ENCODE data around the gene CRTAC1.

CRTAC1 gene

DNA sequence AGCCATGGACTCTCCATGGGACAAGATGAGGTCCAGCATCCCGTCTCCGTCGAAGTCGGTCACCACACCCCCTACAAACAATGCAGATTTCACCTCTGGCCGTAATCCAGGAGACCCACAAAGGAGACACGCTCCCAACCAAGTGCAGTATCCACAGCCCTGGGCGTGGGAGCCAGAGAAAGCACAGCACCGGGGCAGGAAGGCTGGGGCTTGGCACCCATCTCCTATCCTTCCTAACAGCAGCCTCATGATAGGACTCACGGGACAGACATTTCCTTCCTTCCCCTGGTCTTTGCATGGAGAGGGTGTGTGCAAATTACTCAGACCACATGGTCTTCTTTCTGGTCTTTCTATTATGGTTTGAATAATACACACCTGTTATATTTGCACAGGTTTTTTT lies 134.5 kb downstream of the CRTAC1 start:
- TF ChIP-seq, protein P1, sequence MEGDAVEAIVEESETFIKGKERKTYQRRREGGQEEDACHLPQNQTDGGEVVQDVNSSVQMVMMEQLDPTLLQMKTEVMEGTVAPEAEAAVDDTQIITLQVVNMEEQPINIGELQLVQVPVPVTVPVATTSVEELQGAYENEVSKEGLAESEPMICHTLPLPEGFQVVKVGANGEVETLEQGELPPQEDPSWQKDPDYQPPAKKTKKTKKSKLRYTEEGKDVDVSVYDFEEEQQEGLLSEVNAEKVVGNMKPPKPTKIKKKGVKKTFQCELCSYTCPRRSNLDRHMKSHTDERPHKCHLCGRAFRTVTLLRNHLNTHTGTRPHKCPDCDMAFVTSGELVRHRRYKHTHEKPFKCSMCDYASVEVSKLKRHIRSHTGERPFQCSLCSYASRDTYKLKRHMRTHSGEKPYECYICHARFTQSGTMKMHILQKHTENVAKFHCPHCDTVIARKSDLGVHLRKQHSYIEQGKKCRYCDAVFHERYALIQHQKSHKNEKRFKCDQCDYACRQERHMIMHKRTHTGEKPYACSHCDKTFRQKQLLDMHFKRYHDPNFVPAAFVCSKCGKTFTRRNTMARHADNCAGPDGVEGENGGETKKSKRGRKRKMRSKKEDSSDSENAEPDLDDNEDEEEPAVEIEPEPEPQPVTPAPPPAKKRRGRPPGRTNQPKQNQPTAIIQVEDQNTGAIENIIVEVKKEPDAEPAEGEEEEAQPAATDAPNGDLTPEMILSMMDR (IDR thresholded peaks at IDR 0.05; ENCODE audit: extremely low read depth, insufficient read depth, missing control alignments): no peak
- in situ Hi-C loops (cut with MboI; ENCODE audit: low pct_unique_long_range_greater_than_20kb, low sequenced_read_pairs, unreplicated experiment): no loop called here
- DNase-seq (ENCODE audit: low spot score): no peak

DNA sequence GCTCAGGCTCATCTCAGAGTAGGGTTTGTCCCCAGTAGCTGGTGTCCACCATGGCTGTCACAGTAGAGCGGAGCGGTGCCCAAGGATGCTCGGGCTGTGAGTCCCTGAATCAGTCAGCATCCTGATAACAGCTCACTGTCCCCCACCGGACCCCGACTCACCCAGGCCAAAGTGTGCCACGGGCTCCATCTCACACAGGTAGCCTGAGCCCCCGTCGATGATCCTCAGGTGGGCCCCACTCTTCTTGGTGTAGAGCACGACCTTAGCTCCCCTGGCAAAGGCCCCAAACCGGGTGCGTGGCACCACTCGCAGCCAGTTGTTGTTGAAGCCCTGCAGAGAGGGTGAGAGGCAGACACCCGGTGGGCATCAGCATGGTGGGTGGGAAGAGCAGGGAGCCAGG lies 135.3 kb downstream of the CRTAC1 start:
- TF ChIP-seq, protein P1 (IDR thresholded peaks at IDR 0.05; ENCODE audit: extremely low read depth, insufficient read depth, missing control alignments): no peak
- in situ Hi-C loops (cut with MboI; ENCODE audit: low pct_unique_long_range_greater_than_20kb, low sequenced_read_pairs, unreplicated experiment): no loop called here
- no peak for DNase-seq (ENCODE audit: low spot score)

DNA sequence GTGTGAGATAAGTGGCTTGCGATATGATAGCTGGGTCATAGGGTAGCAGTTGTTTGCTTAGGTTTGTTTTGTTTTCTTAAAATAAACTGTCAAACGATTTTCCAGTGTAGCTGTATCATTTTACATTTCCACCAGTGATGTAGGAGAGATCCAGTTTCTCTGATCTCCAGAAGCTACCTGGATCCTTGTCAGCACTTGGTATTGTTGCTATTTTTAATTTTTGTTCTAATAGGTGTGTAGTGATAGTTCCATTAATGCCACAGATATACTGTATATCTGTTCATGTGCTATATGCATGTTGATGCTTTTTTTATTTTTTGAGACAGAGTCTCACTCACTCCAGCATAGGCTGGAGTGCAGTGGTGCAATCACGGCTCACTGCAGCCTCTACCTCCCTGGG lies 136.3 kb downstream of the CRTAC1 start:
- in situ Hi-C loops (cut with MboI; ENCODE audit: low pct_unique_long_range_greater_than_20kb, low sequenced_read_pairs, unreplicated experiment): no loop called here
- TF ChIP-seq, protein P1 (IDR thresholded peaks at IDR 0.05; ENCODE audit: extremely low read depth, insufficient read depth, missing control alignments): no peak
- no peak for DNase-seq (ENCODE audit: low spot score)

DNA sequence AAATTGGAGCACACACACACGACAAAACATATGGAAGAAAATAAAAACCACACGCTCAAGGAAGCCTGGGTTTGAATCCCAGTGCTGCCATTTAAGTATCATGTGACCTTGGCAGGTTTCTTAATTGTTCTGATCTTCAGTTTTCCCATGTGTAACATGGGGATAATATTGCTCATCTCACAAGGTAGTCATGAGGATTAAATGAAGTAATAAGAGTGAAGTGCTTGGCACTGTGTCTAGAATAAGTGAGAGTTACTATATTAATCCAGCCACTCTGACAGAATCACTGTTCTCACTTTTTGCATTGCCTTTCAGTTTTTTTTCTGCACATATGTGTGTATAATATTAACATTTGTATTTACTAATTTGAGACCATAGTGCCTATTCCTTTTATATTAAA lies 137.5 kb downstream of the CRTAC1 start:
- in situ Hi-C loops (cut with MboI; ENCODE audit: low pct_unique_long_range_greater_than_20kb, low sequenced_read_pairs, unreplicated experiment): no loop called here
- TF ChIP-seq, protein P1 (IDR thresholded peaks at IDR 0.05; ENCODE audit: extremely low read depth, insufficient read depth, missing control alignments): no peak
- DNase-seq (ENCODE audit: low spot score): no peak

DNA sequence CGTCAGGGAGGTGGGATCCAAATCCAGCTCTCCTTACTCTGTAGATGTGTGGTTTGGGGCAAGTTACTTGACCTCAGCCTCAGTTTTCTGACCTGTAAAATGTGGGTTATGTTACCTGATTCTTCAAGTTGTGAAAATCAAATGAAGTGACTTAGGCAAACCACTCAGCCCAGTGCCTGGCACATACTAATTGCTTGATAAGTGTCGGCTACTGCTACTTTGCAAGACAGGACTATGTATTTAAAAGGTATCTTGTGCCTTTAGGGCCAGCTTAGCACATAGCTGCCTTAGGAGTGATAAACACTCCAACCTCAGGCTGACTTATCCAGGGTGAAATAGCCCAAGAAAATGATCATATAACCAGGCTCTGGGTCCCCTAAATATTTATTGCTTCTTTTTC lies 137.9 kb downstream of the CRTAC1 start:
- in situ Hi-C loops (cut with MboI; ENCODE audit: low pct_unique_long_range_greater_than_20kb, low sequenced_read_pairs, unreplicated experiment): no loop called here
- TF ChIP-seq, protein P1 (IDR thresholded peaks at IDR 0.05; ENCODE audit: extremely low read depth, insufficient read depth, missing control alignments): no peak
- no peak for DNase-seq (ENCODE audit: low spot score)

DNA sequence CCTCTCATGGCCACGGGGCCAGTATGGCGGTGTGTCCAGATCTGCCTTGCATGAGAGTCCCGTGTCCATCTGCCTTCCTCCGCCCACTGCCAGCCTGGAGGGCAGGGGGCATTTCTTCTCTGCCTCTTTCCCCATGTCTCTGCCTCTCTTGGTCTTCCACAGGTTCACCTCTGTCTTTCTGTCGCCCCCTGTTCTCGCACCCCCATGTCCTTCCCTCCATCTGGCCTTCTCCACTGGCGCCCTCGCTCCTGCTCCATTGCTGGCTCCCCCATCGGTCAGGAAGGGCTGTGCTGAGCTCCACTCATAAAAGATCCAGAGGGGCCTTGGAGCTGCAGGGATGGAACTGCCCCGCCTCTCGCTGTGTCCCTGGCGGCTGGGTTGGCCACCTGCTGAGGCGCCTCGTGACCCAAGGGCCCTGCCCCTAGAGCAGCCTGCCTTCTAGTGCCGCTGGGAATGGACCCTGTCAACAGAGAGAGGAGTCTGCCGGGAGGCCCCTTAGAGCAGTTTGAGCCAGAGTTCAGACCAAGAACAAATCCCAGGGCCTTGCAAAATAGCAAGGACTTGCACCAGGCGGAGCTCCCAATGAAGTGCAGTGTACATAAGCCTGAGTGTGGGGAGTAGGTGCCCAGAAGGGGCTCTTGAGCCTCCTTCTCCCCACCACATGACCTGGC lies 138.8 kb downstream of the CRTAC1 start:
- no peak for DNase-seq (ENCODE audit: low spot score)
- TF ChIP-seq, protein P1 (IDR thresholded peaks at IDR 0.05; ENCODE audit: extremely low read depth, insufficient read depth, missing control alignments): no peak
- in situ Hi-C loops (cut with MboI; ENCODE audit: low pct_unique_long_range_greater_than_20kb, low sequenced_read_pairs, unreplicated experiment): no loop called here
